HepG2 (cell line): ENCODE results near the gene CAPN12. TPM values are rescaled to one million over a fixed set of nuclear protein-coding genes. Genes with fewer than 3 reads are reported as not detected.

Experiments
- BRCA1 ChIP-seq: sonication (generic); formaldehyde crosslinking; IDR thresholded peaks from 2 replicates; pipeline ENCODE4 v1.4.0; 2020; ENCODE audit warnings: missing genetic modification reagents
- BRF2 ChIP-seq: sonication (generic); formaldehyde crosslinking; IDR thresholded peaks from 2 replicates; pipeline ENCODE4 v1.8.1; 2022; ENCODE audit warnings: mild to moderate bottlenecking, missing genetic modification reagents
- CTCF ChIP-seq: sonication (generic); formaldehyde crosslinking; IDR thresholded peaks from 2 replicates; pipeline ENCODE4 v1.5.0; 2020; ENCODE audit warnings: mild to moderate bottlenecking, missing genetic modification reagents, moderate library complexity
- GTF3A ChIP-seq: sonication (generic); formaldehyde crosslinking; conservative IDR thresholded peaks from 2 replicates; pipeline ENCODE4 v1.4.0; 2020; ENCODE audit warnings: mild to moderate bottlenecking, missing genetic modification reagents
- KDM4B ChIP-seq: sonication (generic); formaldehyde crosslinking; IDR thresholded peaks from 2 replicates; pipeline ENCODE4 v1.4.0; 2020; ENCODE audit warnings: missing genetic modification reagents
- KLF15 ChIP-seq: sonication (generic); formaldehyde crosslinking; IDR thresholded peaks from 2 replicates; pipeline ENCODE4 v1.8.1; 2023; ENCODE audit warnings: borderline replicate concordance, mild to moderate bottlenecking, inconsistent platforms, missing genetic modification reagents, mixed read lengths
- NKX3-1 ChIP-seq: sonication (generic); formaldehyde crosslinking; IDR thresholded peaks from 2 replicates; pipeline ENCODE4 v1.5.0; 2020; ENCODE audit warnings: missing genetic modification reagents
- SAFB2 ChIP-seq: sonication (generic); formaldehyde crosslinking; IDR thresholded peaks from 2 replicates; pipeline ENCODE4 v1.5.1; 2020; ENCODE audit warnings: missing genetic modification reagents, low read depth, mild to moderate bottlenecking, borderline replicate concordance
- SNAI1 ChIP-seq: sonication (generic); formaldehyde crosslinking; IDR thresholded peaks from 2 replicates; pipeline ENCODE4 v1.5.0; 2020; ENCODE audit warnings: mild to moderate bottlenecking, missing genetic modification reagents, borderline replicate concordance
- STAG1 ChIP-seq: sonication (generic); formaldehyde crosslinking; IDR thresholded peaks from 2 replicates; pipeline ENCODE4 v1.4.0; 2020; ENCODE audit warnings: missing genetic modification reagents
- TAF1 ChIP-seq: sonication (generic); formaldehyde crosslinking; IDR thresholded peaks from 2 replicates; pipeline ENCODE4 v1.4.0; 2020; ENCODE audit warnings: missing genetic modification reagents
- ZBTB3 ChIP-seq: sonication (generic); formaldehyde crosslinking; IDR thresholded peaks from 2 replicates; pipeline ENCODE4 v1.4.0; 2020; ENCODE audit warnings: low read depth, mild to moderate bottlenecking, moderate library complexity, missing genetic modification reagents, borderline replicate concordance
- ZBTB33 ChIP-seq: sonication (generic); formaldehyde crosslinking; IDR thresholded peaks from 2 replicates; pipeline ENCODE4 v1.4.0; 2020; ENCODE audit warnings: missing genetic modification reagents
- ZNF124 ChIP-seq: sonication (generic); formaldehyde crosslinking; IDR thresholded peaks from 2 replicates; pipeline ENCODE4 v1.4.0; 2020; ENCODE audit warnings: missing genetic modification reagents
- ZNF20 ChIP-seq: sonication (generic); formaldehyde crosslinking; IDR thresholded peaks from 2 replicates; pipeline ENCODE4 v1.4.0; 2020; ENCODE audit warnings: mild to moderate bottlenecking, moderate library complexity, missing genetic modification reagents
- ZNF572 ChIP-seq: sonication (generic); formaldehyde crosslinking; IDR thresholded peaks from 2 replicates; pipeline ENCODE4 v1.5.1; 2020; ENCODE audit warnings: mild to moderate bottlenecking, missing genetic modification reagents
- ZNF609 ChIP-seq: sonication (generic); formaldehyde crosslinking; IDR thresholded peaks from 2 replicates; pipeline ENCODE4 v1.4.0; 2020; ENCODE audit warnings: mild to moderate bottlenecking, missing genetic modification reagents, borderline replicate concordance
- ZNF674 ChIP-seq: sonication (generic); formaldehyde crosslinking; IDR thresholded peaks from 2 replicates; pipeline ENCODE4 v1.5.0; 2020; ENCODE audit warnings: low read depth, mild to moderate bottlenecking, missing genetic modification reagents
- ZNF772 ChIP-seq: sonication (generic); formaldehyde crosslinking; IDR thresholded peaks from 2 replicates; pipeline ENCODE4 v1.5.0; 2020; ENCODE audit warnings: mild to moderate bottlenecking, missing genetic modification reagents
- polyA plus RNA-seq, 8 experiments: library from polyadenylated mRNA; depleted of rRNA in 3 of 8; stranded (reverse) in 7 of 8; unstranded in 1 of 8; fragments of >200 nt; fragmentation: Illumina TruSeq in 4 of 8; extraction: Trizol in 4 of 8; gene quantifications; 2 replicates each; pipeline versions ENCODE4 v1.2.1 to v1.2.3, GENCODE V29; 2011 to 2016; ENCODE audit warnings: low read depth in 4 of 8, missing spikeins in 1 of 8, mixed read lengths in 1 of 8; ENCODE audit not compliant: insufficient read depth in 1 of 8
- total RNA-seq, 5 experiments: library from RNA; depleted of rRNA; stranded (reverse); fragments of >200 nt; fragmentation: Illumina TruSeq; extraction: Trizol; gene quantifications; 2 replicates each; pipeline ENCODE4 v1.2.3, GENCODE V29; 2016; ENCODE audit warnings: low read depth in 1 of 5

CAPN12 gene
- total and polyA plus RNA-seq, 2 of the 13 experiments (the other 11 are each of a cell fraction or from before 2014, with no cell fraction given): 1.6 to 13.6 TPM

- TF ChIP-seq ZBTB33 (CRISPR knock-in tag) (no peak), BRF2 (CRISPR knock-in tag) (no peak), TAF1 (CRISPR knock-in tag) (no peak), BRCA1 (CRISPR knock-in tag) (no peak), SAFB2 (CRISPR knock-in tag) (no peak), ZNF772 (peak; percentile 53; the same call in 1 of the 2 replicates), STAG1 (CRISPR knock-in tag) (no peak), GTF3A (CRISPR knock-in tag) (0 out of 2 replicates have a peak, but pooled peaks have one; percentile 54), KLF15 (CRISPR knock-in tag) (no peak), SNAI1 (CRISPR knock-in tag) (no peak), ZNF609 (no peak), KDM4B (CRISPR knock-in tag) (0 out of 2 replicates have a peak, but pooled peaks have one; percentile 5), NKX3-1 (CRISPR knock-in tag) (no peak), ZNF572 (CRISPR knock-in tag) (no peak), ZNF674 (no peak), ZBTB3 (CRISPR knock-in tag) (0 out of 2 replicates have a peak, but pooled peaks have one; percentile 42), ZNF20 (CRISPR knock-in tag) (no peak), CTCF (peak; percentile 16; the same call in 1 of the 2 replicates), ZNF124 (CRISPR knock-in tag) (no peak)
Observed at GRCh38 chr19:38685666-38686529, 58.4 kb downstream of the CAPN12 start (continued).
